Fibroblast of skin of left biceps (primary cell): ENCODE measurements around the gene ACTR1B.
"Not testable (repeated sequence)": the region's sequence is repeated elsewhere in the genome, so short reads cannot be mapped to it uniquely, and the experiment has no call there.

ENCODE experiments used
- DNase-seq, 2 experiments: peaks; one replicate each; pipeline ENCODE4 v3.0.0-alpha.2; 2013; ENCODE audit warnings: low read depth in 2 of 2

The ACTR1B gene

DNA sequence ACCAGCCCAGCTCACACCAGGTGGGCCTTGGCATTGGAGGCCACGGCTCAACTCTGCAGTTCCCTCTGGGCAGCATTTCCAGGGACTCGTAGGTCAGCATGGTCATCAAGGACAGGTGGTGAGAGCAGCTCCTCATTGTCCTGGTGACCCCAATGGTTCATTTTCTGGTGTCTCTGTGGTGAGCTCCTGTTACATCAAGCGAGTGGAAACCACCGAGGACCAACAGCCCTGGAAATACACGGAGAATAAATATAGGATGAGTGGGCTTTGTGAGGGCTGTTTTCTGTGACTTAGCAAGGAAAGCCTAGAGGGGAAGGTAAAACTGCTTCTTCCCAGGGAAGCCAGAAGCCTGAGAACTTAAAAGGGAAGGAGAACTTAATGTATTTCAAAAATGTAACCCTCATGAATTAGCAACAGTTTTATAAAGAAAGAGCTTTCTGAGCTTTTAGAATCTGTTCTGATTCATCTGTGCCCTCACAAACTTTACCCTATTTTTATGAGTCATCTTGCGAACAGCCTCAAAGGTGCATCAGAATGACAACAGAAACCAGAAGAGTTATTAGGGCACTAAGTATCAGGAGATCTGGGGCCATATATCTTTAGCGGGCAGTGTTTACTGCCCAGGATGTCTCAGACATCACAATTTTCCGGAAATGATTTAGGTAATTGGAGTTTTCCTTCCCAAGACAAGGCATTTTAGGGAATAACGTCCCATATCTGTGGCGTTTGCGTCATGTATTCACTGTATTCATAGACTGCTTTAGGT is 24.4 kb upstream of the ACTR1B start:
- no peak for DNase-seq

DNA sequence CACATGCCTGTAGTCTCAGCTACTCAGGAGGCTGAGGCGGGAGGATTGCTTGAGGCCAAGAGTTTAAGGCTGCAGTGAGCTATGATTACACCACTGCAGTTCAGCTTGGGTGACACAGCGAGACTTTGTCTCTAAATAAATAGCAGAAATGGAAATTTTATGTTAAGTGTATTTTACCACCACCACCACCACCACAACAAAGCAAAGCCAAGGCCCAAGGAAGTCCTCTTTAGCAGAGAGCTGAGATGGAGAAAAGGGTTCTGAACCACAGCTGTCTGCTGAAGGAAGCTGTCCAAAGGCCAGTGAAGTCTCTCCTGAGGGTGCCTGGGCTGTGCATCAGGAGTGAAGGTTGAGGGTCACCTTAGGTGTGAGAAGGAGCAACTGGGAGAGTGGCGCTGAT is 23.4 kb upstream of the ACTR1B start:
- not testable (repeated sequence) for DNase-seq

DNA sequence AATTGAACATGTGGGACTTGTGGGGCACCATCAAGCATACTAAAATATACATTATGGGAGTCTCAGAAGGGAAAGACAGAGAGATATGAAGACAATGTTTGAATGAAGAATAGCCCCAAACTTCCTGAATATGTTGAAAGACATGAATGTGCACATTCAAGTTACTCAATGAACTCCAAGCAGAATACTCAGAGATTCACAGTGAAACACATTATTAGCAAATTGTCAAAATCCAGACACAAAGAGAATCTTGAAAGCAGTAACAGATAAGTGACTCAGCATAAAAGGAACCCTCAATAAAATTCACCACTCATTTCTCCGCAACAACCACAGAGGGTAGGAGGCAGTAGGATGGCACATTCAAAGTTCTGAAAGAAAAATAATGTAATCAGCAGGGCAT is 14.5 kb upstream of the ACTR1B start:
- DNase-seq = no peak

DNA sequence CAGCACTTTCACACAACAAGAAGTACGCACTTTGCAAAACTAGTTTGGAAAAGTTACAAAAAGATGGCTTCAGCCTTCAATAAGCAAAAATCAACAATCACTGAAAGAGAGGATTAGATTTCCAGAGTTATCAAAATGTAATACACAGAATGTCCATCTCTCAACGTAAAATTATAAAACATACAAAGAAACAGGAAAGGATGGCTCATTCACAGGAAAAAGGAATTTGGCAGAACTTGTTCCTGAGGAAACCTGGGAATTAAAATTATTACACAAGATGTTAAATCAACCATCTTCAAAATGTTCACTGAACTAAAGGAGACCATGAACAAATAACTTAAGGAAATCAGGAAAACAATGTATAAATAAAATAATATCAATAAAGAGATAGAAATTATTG is 13.6 kb upstream of the ACTR1B start:
- no peak for DNase-seq

DNA sequence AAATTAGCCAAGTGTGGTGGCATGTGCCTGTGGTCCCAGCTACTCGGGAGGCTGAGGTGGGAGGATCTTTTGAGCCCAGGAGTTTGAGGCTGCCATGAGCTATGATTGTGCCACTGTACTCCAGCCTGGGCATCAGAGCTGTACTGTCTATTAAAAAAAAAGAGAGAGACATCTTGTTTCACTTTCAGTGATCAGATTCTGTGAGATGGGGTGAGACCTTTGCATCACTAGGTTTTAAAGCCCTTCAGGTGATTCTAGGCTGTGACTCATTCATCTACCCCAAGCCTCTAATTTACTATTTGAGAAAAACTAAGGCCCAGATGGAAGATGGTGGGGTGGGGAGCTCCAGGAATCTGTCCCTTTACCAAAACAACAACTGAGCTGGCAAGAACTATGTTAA is 12.8 kb upstream of the ACTR1B start:
- DNase-seq = no peak

DNA sequence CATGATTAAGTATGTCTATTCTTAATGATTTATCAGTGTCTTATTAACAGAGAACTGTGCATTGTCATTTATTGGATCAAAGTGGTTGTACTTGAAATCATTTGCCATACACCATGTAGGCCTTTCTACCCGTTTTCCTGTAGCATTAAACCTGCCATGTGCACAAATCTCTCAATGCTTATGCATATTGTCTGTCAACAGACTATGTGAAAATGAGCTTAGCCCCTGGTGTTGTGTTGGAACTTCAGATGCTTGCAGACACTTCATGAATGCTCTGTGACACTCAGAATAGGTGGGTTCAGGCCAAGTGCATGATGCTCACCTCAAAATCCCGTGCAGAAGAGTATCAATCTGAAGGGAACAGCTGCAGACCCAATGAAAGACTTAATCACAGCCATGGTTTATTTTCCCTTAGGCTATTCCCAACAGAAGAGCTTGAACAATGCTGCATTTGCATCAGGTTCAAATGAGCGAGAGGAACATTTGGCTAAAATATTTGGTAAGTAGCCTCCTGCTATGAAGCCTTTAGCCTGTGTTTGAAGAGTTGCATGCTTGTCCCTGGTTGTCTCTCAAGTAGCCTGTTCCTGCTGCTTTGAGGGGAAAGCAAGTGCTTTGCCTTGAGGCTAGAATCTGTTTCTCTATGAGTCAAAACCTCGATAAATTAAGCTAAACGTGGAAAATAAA is 11.7 kb upstream of the ACTR1B start:
- DNase-seq = no peak

DNA sequence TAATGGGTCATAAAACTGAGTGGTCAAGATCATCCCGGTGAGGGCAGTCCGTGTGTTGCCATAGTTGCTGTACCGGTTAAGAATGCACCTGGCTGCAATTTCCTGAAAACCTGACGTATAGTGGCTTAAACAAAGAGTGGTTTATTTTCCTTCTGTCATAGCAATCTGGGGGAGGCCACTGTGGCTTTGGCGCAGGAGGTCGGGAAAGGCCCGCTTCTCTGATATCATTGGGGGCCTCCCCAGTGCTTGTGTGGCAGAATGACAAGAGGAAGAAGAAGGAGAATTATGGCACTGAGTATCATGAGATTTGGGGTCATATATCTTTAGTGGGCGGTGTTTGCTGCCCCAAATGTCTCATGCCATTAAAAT is 10.1 kb upstream of the ACTR1B start:
- no peak for DNase-seq

DNA sequence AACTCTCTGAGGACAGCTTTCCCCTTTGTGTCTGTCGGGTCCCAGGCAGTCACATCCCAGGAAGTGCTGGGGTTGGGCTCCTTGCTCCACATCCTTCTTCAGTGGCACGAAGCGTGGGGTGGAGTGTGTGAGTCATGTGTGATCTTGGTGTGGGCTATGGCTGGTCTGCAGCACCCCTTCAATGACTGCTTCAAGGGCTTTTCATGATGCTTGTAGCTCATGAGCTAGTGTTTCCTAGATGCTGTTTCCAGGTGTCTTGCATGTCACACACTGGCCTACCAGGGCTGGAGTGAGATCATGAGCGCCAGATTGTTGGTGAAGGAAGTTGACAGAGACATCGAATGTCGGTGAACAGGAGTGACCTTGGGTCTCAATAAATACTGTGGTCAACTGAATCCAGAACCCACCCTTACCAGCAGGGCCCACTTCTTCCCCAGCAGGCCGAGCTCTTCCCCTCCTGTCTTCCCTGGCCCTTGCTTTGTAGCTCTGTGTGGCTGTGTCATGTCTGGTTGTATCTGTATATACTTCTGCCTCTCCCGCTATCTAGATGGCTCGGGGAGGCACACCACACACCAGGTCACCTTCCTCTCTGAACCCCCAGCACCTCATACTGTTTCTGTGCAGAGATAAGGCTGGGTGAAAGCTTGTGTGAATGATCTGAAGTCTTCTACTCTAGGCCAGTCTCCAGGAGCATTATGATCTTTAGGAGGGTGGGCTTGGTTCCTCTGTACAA is 9.5 kb upstream of the ACTR1B start:
- no peak for DNase-seq

DNA sequence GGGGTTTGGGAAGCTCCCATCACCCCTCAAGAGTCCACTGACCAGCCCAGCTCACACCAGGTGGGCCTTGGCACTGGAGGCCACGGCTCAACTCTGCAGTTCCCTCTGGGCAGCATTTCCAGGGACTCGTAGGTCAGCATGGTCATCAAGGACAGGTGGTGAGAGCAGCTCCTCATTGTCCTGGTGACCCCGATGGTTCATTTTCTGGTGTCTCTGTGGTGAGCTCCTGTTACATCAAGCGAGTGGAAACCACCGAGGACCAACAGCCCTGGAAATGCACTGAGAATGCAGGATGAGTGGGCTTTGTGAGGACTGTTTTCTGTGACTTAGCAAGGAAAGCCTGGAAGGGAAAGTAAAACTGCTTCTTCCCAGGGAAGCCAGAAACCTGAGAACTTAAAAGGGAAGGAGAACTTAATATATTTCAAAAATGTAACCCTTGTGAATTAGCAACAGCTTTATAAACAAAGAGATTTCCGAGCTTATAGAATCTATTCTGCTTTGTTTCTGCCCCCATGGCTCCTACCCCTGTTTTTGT is 8.8 kb upstream of the ACTR1B start:
- DNase-seq = not testable (repeated sequence)

DNA sequence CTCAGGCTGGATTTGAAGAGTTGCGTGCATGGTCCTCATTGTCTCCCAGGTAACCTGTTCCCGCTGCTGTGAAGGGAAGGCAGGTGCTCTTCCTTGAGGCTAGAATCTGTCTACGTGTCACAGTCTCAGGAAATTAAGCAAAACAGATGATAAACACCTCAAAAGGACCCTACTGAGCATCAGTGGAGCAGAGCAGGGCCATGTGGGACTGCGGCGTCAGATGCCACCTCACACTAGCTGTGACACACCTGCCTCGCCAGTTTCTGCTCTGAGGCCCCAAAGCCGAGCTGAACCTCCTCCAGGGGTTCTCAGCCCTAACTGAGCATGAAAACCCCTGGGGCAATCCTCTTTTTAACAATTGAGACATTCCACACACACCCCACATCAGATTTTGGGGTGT is 7.7 kb upstream of the ACTR1B start:
- no peak for DNase-seq

DNA sequence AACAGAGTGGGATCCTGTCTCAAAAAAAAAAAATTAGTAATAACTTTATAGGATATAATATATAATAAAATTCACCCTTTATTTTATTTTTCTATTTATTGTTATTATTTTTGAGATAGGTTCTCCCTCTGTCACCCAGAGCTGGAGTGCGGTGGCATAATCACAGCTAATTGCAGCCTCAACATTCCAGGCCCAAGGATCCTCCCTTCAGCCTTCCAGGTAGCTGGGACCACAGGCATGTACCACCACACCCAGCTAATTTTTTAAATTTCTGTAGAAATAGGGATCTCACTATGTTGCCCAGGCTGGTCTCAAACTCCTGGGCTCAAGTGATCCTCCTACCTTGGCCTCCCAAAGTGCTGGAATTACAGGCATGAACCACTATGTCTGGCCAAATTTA is 6.6 kb upstream of the ACTR1B start:
- DNase-seq = no peak

DNA sequence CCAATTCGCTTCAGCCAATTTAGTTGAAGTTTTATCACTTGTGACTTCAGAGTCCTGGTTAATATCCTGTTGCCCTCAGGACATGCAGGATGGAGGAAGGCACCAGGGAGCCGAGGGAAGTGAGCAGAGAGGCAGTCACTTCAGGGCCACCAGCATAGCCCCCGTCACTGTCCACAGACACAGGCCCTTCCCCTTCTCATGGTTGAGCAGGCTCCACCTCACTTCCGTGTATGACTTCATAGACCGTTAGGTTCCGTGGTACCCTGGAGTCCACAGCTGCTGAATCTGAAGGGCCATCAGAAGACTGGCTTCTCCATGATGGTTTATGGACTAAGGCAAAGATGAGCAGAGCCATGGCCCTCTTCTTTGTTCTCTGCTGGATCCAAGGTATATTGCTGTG is 5.6 kb upstream of the ACTR1B start, which contains the start of gene C2orf92:
Gene C2orf92, plus strand, starts transcription at position 266 of the 400 bp plus-strand sequence. Its CDS starts 76 bp downstream, at position 342.
- DNase-seq = no peak

DNA sequence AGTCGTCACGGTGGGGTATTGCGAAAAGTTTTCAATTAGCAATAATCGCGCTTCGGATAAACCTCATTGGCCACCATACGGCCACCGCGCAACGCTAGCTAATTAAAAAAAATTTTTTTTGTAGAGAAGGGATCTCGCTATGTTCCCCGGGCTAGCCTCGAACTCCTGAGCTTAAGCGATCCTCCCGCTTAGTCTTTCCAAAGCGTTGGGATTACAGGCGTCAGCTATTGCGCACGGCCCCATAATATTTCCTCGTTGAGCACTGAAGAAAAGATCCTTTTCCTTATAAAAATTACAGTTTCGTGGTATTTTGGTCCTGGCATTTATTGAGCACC is 759 bp upstream of the ACTR1B start:
- no peak for DNase-seq

DNA sequence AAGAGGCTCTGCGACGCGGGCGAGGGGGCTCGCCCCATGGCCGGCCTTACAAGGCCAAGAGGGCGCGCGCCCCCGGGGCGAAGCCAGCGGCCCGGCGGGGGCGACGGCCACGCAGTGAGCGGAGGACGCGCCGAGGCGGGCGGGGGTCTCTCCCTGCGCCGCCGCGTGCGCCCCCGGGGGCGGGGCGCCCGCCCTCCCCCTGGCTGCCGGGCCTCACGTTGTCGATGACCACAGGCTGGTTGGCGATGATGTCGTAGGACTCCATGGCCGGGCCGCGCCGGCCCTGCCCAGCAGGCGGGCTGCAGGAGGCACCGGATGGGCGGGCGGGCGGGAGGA is 250 bp downstream of the ACTR1B start:
- DNase-seq = no peak

DNA sequence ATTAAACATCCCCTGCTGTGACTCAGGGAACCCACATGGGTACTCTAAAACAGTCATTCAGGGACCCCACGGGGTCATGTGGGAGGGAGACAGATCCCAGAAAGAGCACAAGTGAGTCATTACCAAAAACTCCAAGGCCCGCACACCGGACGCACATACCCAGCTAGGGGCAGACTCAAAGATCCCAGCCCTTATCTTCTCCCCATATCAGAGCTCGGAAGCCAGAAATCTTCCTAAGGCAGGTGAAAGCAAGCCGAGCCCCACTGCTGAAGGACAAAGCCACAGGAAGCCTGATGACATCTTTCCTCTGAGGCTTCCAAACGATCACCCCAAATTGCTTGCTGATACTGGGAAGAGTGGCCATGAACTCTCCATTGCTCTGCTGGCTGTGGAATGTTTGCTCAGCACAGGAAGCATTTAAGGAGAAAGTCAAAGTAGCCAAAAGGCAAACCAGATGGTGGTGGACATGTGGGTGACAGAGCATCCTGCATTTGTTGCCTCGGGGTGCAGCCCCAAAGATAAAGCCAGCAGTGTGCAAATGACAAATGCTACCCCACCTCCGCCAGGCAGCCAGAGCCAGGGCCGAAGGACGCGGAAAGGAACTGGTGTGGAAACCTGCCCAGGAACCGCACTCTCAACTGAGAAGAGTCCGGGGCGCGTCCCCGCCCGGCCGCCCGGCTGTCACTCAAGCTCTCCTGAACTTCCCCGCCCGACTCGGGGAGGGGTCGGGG is 784 bp downstream of the ACTR1B start:
- DNase-seq = peak in 1 of 2 experiments; percentile 44

DNA sequence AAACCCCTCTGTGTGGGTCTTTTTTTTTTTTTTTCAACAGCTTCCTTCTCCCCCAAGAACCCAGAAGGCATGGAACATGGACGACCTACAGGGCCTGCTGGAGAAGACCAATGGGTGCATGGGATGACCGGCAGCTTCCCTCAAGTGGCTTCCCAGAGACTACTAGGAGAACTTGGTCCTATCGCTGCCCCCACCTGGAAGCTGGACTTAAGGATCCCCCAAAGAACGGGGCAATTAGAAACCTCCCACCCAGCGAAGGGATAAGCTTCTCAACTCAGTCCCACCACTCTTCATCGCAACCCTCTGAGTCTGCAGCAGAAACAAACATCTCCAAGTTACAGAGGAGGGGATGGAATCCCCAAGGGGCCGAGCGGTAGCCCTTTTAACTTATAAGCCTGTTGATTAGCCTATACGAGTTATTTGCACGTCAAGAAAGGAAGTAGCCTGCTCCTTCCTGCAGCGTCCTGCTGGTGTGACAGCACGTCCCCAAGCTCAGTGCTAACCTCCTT is 1.4 kb downstream of the ACTR1B start:
- DNase-seq = no peak

DNA sequence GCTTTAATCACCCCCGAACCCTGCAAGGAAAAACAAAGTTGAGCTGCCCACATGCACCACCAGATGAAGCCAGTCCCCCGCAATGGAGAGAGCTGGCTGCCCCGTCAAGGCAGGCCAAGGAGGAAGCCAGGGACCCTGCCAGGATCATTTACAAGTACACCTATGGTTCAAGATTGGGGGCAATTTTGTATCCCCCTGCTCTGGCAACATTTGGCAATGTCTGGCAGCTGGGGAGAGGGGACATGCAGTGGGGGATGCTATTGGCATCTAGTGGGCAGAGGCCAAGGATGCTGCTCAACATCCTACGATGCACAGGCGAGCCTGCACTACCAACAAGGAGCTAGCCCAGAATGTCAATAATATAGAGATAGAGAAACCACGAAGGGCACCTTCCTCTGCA is 1.9 kb downstream of the ACTR1B start:
- no peak for DNase-seq

DNA sequence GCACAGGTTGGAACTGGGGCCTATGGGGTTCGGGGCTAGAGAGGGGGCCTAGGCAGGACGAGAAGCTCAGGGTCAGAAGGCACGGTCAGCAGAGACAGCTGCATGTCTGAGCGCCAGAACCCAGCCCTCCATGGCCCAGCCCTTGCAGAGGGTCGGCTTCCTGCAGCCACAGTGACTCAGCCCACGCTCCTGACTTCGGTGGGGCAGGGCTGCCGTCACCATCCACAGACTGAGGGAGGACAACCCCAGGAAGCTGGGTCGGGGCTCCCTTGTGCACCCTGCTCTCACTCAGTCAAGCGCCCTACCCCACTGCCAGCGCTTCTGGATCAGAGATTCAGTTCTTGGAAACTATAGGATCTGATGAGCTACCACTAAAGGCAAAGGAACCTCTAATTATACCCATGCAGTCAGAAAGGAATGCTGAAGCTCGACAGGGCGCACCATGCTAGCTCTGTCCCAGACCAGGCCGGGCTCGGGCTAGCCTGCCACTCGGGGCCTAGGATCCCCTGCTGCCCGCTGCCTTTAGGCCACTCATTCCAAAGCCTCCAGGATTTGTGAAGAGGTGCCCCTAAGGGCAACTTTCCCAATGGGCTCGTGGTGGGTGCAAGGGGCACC is 3.0 kb downstream of the ACTR1B start:
- DNase-seq = no peak

DNA sequence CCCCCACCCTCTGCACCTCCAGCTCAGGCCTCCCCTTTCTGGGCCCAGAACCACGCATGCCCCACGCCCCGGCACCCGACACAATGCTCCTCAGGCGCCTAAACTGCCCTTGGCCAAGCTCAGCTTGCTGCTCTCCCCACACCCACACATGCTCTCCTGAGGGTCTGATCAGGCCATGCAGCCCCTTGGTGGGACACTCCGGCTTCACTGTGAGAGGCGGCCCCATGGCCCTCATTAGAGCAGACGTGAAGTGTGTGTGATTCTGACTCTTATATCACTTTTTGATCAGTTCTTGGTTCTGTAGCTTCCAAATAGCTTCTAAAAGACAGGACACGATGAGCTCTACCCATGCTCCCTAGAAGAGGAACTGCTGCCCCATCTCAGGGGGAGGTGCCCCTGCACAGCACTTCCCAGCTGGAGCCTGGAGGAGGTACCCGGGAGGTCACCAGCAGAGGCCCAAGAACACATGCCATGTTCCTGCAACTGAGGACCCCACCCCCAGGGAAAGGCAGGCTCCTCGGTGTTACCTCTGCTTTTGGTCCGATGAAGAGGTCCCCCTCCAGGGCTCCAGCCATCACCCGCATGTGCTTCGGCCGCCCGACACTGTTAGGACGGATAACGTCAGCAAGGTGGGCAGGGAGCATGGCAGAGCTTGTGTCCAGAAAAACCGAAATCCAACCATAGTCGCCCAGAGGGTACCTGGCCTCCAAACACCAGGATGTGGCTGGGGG is 3.6 kb downstream of the ACTR1B start:
- DNase-seq = no peak

DNA sequence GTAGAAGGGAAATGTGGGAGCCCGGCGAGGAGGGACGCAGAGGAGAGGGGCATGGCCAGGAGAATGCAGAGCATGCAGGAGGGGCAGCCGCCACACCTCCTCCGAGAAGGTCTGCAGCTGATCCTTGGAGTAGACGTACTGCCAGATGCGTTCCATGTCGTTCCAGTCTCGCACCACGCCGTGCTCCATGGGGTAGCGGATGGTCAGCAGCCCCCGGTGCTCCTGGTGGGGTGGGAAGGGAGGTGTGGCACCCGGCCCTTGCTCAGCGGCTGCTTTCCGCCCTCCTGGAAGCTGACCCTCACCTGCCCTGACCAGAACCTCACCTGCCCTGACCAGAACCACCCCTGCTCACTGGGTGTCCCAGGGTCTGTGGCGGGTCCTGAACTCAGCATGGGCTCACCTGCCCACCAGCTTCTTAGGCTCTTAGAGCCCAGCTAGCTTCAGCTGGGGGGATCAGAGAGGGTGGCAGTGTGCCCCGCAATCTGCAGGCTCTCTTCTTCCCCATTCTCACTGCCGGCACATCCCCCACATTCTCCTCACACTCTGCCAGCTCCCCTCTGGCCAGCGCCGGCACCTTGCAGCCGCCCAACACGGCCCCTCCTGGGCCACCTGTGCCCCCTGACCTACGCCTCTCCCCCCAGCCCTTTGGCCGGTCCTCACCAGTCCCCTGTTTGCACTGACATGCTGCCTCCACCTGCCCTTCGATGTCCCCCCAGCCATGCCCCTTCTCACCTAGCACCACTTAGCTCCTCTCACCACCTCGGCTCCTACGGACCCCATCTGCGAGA is 4.4 kb downstream of the ACTR1B start:
- DNase-seq = no peak
